HEK293 (cell line): Measurements from ENCODE around the gene NDST1.

Experiments
- CTCF ChIA-PET: fragments of 350-600 bp; formaldehyde crosslinking; extraction: SDS; loops from one replicate; lab custom pipeline; 2021; ENCODE audit warnings: antibody characterized with exemption; lab: Yijun Ruan, JAX
- POLR2A ChIA-PET: fragments of 300-600 bp; formaldehyde crosslinking; extraction: SDS; loops from one replicate; lab custom pipeline; 2020; ENCODE audit warnings: antibody characterized with exemption, inconsistent platforms; lab: Yijun Ruan, JAX
- H3K27ac ChIP-seq: fragments of 200-500 bp; sonication (Bioruptor generic); 2 replicates; pipeline ENCODE4 v1.5.1; 2014; ENCODE audit warnings: low read depth, low read length, control low read depth, inconsistent platforms; ENCODE audit errors: extremely low read depth
- H3K36me3 ChIP-seq, 2 experiments: fragments of 200-500 bp in 1 of 2; sonication (Bioruptor generic) in 1 of 2; 1 replicate in 1 of 2; 2 replicates in 1 of 2; pipeline ENCODE4 v1.5.1; 2014 to 2017; ENCODE audit warnings: inconsistent platforms in 2 of 2, low read length in 2 of 2; ENCODE audit not compliant: control insufficient read depth in 2 of 2, insufficient read depth in 1 of 2
- H3K4me1 ChIP-seq: fragments of 200-500 bp; sonication (Bioruptor generic); 2 replicates; pipeline ENCODE4 v1.5.1; 2014; ENCODE audit warnings: mild to moderate bottlenecking, low read length, inconsistent platforms; ENCODE audit not compliant: control insufficient read depth, insufficient read depth
- H3K4me3 ChIP-seq: 2 replicates; pipeline ENCODE4 v1.5.1; 2011; ENCODE audit warnings: low read depth, mild to moderate bottlenecking, control low read depth, low read length, moderate library complexity
- H3K9me3 ChIP-seq: fragments of 200-500 bp; sonication (Bioruptor generic); 2 replicates; pipeline ENCODE4 v1.5.1; 2014; ENCODE audit warnings: low read depth, low read length, inconsistent platforms; ENCODE audit not compliant: control insufficient read depth, insufficient read depth
- GLI2 ChIP-seq: fragments of 450-650 bp; formaldehyde crosslinking; IDR thresholded peaks from 2 replicates; pipeline ENCODE4; 2017; ENCODE audit warnings: missing biosample characterization, missing genetic modification characterization, low read depth, borderline replicate concordance
- HOXD13 ChIP-seq: sonication (generic); formaldehyde crosslinking; IDR thresholded peaks from 2 replicates; pipeline ENCODE4 v1.8.0; 2022; ENCODE audit warnings: missing genetic modification reagents, borderline replicate concordance
- KLF10 ChIP-seq: fragments of 450-650 bp; IDR thresholded peaks from 2 replicates; pipeline ENCODE4 v1.5.1; 2018; ENCODE audit warnings: missing biosample characterization, mild to moderate bottlenecking, missing genetic modification characterization
- KLF7 ChIP-seq: fragments of 450-650 bp; formaldehyde crosslinking; IDR thresholded peaks from 2 replicates; pipeline ENCODE4 v1.5.1; 2016; ENCODE audit warnings: missing biosample characterization, missing genetic modification characterization, borderline replicate concordance
- MZF1 ChIP-seq: fragments of 450-650 bp; formaldehyde crosslinking; IDR thresholded peaks from 2 replicates; pipeline ENCODE4 v1.5.1; 2017; ENCODE audit warnings: missing biosample characterization, missing genetic modification characterization, borderline replicate concordance
- PRDM4 ChIP-seq: fragments of 450-650 bp; formaldehyde crosslinking; IDR thresholded peaks from 2 replicates; pipeline ENCODE4 v1.5.1; 2017; ENCODE audit warnings: missing biosample characterization, missing genetic modification characterization
- SCRT2 ChIP-seq: fragments of 450-650 bp; formaldehyde crosslinking; IDR thresholded peaks from 2 replicates; pipeline ENCODE4 v1.5.1; 2016; ENCODE audit warnings: missing biosample characterization, missing genetic modification characterization
- SP3 ChIP-seq: fragments of 450-650 bp; formaldehyde crosslinking; IDR thresholded peaks from 2 replicates; pipeline ENCODE4 v1.5.1; 2016; ENCODE audit warnings: missing biosample characterization, missing genetic modification characterization
- TRIM28 ChIP-seq: IDR thresholded peaks from 2 replicates; pipeline ENCODE4 v1.6.1; 2011; ENCODE audit warnings: low read length, control low read depth, borderline replicate concordance
- ZBTB17 ChIP-seq: fragments of 450-650 bp; formaldehyde crosslinking; IDR thresholded peaks from 2 replicates; pipeline ENCODE4 v1.5.1; 2016; ENCODE audit warnings: missing biosample characterization, missing genetic modification characterization
- ZNF140 ChIP-seq: fragments of 450-650 bp; formaldehyde crosslinking; IDR thresholded peaks from 2 replicates; pipeline ENCODE4 v1.5.1; 2016; ENCODE audit warnings: missing biosample characterization, missing genetic modification characterization
- ZNF169 ChIP-seq: fragments of 450-650 bp; formaldehyde crosslinking; IDR thresholded peaks from 2 replicates; pipeline ENCODE4 v1.5.1; 2016; ENCODE audit warnings: missing biosample characterization, missing genetic modification characterization
- ZNF214 ChIP-seq: fragments of 450-650 bp; formaldehyde crosslinking; IDR thresholded peaks from 2 replicates; pipeline ENCODE4 v1.5.1; 2017; ENCODE audit warnings: missing biosample characterization, mild to moderate bottlenecking, missing genetic modification characterization, borderline replicate concordance
- ZNF280D ChIP-seq: fragments of 450-650 bp; formaldehyde crosslinking; IDR thresholded peaks from 2 replicates; pipeline ENCODE4 v1.5.1; 2016; ENCODE audit warnings: missing biosample characterization, missing genetic modification characterization
- ZNF302 ChIP-seq: fragments of 450-650 bp; formaldehyde crosslinking; IDR thresholded peaks from 2 replicates; pipeline ENCODE4 v1.5.1; 2016; ENCODE audit warnings: missing biosample characterization, missing genetic modification characterization, low read depth
- ZNF433 ChIP-seq: fragments of 450-650 bp; formaldehyde crosslinking; IDR thresholded peaks from 2 replicates; pipeline ENCODE4 v1.5.1; 2016; ENCODE audit warnings: missing biosample characterization, missing genetic modification characterization, low read depth
- ZNF560 ChIP-seq: fragments of 450-650 bp; formaldehyde crosslinking; IDR thresholded peaks from 2 replicates; pipeline ENCODE4 v1.5.1; 2017; ENCODE audit warnings: missing biosample characterization, missing genetic modification characterization, borderline replicate concordance
- ZNF571 ChIP-seq: fragments of 450-650 bp; formaldehyde crosslinking; IDR thresholded peaks from 2 replicates; pipeline ENCODE4 v1.5.0; 2017; ENCODE audit warnings: missing biosample characterization, missing genetic modification characterization
- ZNF623 ChIP-seq: fragments of 450-650 bp; formaldehyde crosslinking; IDR thresholded peaks from 2 replicates; pipeline ENCODE4 v1.5.1; 2016; ENCODE audit warnings: missing biosample characterization, missing genetic modification characterization
- ZNF707 ChIP-seq: fragments of 450-650 bp; formaldehyde crosslinking; IDR thresholded peaks from 2 replicates; pipeline ENCODE4 v1.5.1; 2016; ENCODE audit warnings: missing biosample characterization, missing genetic modification characterization
- ZNF747 ChIP-seq: fragments of 450-650 bp; formaldehyde crosslinking; IDR thresholded peaks from 2 replicates; pipeline ENCODE4 v1.5.1; 2016; ENCODE audit warnings: missing biosample characterization, missing genetic modification characterization

The NDST1 gene

GRCh38 chr5:150538007-150538917 is 30.3 kb downstream of the NDST1 start:
- TF ChIP-seq KLF7 (tag by site-specific recombination) (no peak), MZF1 (tag by site-specific recombination) (no peak), ZNF623 (0 out of 2 replicates have a peak, but pooled peaks have one; percentile 9)

GRCh38 chr5:150539206-150539605 is 31.3 kb downstream of the NDST1 start:
- POLR2A ChIA-PET = no interaction called here
- Histone ChIP-seq H3K36me3 (peaks cover 14 to 92% of the 10 kb centered on the region in 2 experiments), H3K4me3 (no peak overlapping the region), H3K4me1 (no peaks in the 10 kb centered on the region), H3K27ac (no peak overlapping the region)
- TF ChIP-seq ZNF302 (tag by site-specific recombination) = no peak
- TF ChIP-seq TRIM28 = no peak
- no peak for TF ChIP-seq ZNF707
- no peak for TF ChIP-seq HOXD13
- no peak for TF ChIP-seq ZNF433
- TF ChIP-seq, all 188 proteins: peak for 0
- CTCF ChIA-PET = interaction anchor here (0.6 to 0.7 kb wide), 2 partner anchors 22 to 53 kb away, joined by 3 to 4 read pairs; no protein-coding TSS in a partner anchor
- no peaks in the 10 kb centered on the region for H3K9me3 ChIP-seq

More at GRCh38 chr5:150538007-150538917, 30.3 kb downstream of the NDST1 start:
- Histone ChIP-seq H3K4me3 (no peak overlapping the region), H3K4me1 (no peaks in the 10 kb centered on the region), H3K36me3 (peaks cover 22 to 91% of the 10 kb centered on the region in 2 experiments), H3K9me3 (no peaks in the 10 kb centered on the region), H3K27ac (no peak overlapping the region)
- ChIA-PET POLR2A (no interaction called here), CTCF (interaction anchor here (0.7 kb wide), 1 partner anchor 79 kb away, joined by 4 read pairs; no protein-coding TSS in a partner anchor)

GRCh38 chr5:150540042-150540441 is 32.1 kb downstream of the NDST1 start:
- POLR2A ChIA-PET = no interaction called here
- Histone ChIP-seq H3K36me3 (peaks cover 14 to 88% of the 10 kb centered on the region in 2 experiments), H3K4me1 (no peaks in the 10 kb centered on the region), H3K27ac (no peak overlapping the region), H3K4me3 (no peak overlapping the region), H3K9me3 (no peaks in the 10 kb centered on the region)
- TF ChIP-seq SP3 (tag by site-specific recombination) = no peak
- CTCF ChIA-PET = interaction anchor here (0.7 kb wide), 1 partner anchor 54 kb away, joined by 3 read pairs; no protein-coding TSS in a partner anchor

GRCh38 chr5:150540615-150541396 is 32.9 kb downstream of the NDST1 start:
- Histone ChIP-seq H3K9me3 (no peaks in the 10 kb centered on the region), H3K36me3 (peaks cover 14 to 88% of the 10 kb centered on the region in 2 experiments), H3K4me3 (no peak overlapping the region), H3K27ac (no peak overlapping the region), H3K4me1 (no peaks in the 10 kb centered on the region)
- ChIA-PET CTCF (interaction anchor here (0.6 to 1.4 kb wide), 4 partner anchors 15 to 174 kb away, joined by 3 to 6 read pairs (median 4); no protein-coding TSS in a partner anchor), POLR2A (no interaction called here)
- TF ChIP-seq ZNF571 (no peak), ZNF140 (tag by site-specific recombination) (no peak), GLI2 (tag by site-specific recombination) (no peak), ZNF560 (no peak), ZNF280D (no peak), ZNF169 (tag by site-specific recombination) (no peak), ZNF747 (tag by site-specific recombination) (no peak), ZNF214 (tag by site-specific recombination) (no peak), PRDM4 (peak; percentile 54; the same call in 1 of the 2 replicates), SCRT2 (tag by site-specific recombination) (peak; percentile 55; the same call in 1 of the 2 replicates), ZBTB17 (tag by site-specific recombination) (no peak), KLF10 (tag by site-specific recombination) (no peak)
